K562 (cell line): Measurements from ENCODE around the gene GRB10. TPM values are rescaled to one million over a fixed set of nuclear protein-coding genes. Genes with fewer than 3 reads are reported as not detected.

Experiments used
- ATAC-seq: fragments of 200-7000 bp; cut with Tn5 transposase; 3 replicates; pipeline ENCODE4 v1.9.1; 2020; ENCODE audit warnings: moderate library complexity
- BruUV-seq: library from RNA; stranded (reverse); fragments of 400-500 nt; replicated peaks from 2 replicates; lab custom pipeline; 2021; lab: Mats Ljungman, UMichigan
- CTCF ChIA-PET: fragments of 300-600 bp; formaldehyde crosslinking; extraction: SDS; loops from one replicate; lab custom pipeline; 2021; ENCODE audit warnings: low intra/inter-chr PET ratio; lab: Yijun Ruan, JAX
- POLR2A ChIA-PET: fragments of 300-600, 350-650 bp; sonication (Branson Sonifier 250); formaldehyde crosslinking; extraction: SDS; loops from one replicate; lab custom pipeline; 2021; ENCODE audit warnings: antibody characterized with exemption, inconsistent platforms; lab: Yijun Ruan, JAX
- DNase-seq, 4 experiments: peaks; one replicate each; pipeline versions ENCODE4 v3.0.0 to v3.0.0-alpha.2; 2011 to 2018; ENCODE audit warnings: low spot score in 3 of 4, mixed read lengths in 3 of 4; ENCODE audit errors: extremely low read depth in 1 of 4
- FAIRE-seq: peaks from 2 replicates; lab custom pipeline; 2011; peaks lifted over from hg19 to GRCh38; lab: Jason Lieb, UNC
- H2AFZ ChIP-seq: 2 replicates; pipeline ENCODE4 v1.6.0; 2011; ENCODE audit warnings: low read depth, low read length, control low read depth, inconsistent platforms
- H3K27ac ChIP-seq: fragments of 200-600 bp; 3 replicates; pipeline ENCODE4 v1.8.0; 2011; ENCODE audit warnings: low read depth, mild to moderate bottlenecking, control low read depth, inconsistent platforms, low read length, moderate library complexity, mixed read lengths; ENCODE audit errors: extremely low read depth
- H3K27me3 ChIP-seq, 2 experiments: fragments of 300-600 bp in 1 of 2; 2 replicates in 1 of 2; 3 replicates in 1 of 2; pipeline versions ENCODE4 v1.6.0 to v1.8.0; 2011; ENCODE audit warnings: inconsistent platforms in 2 of 2, low read length in 2 of 2, mild to moderate bottlenecking in 1 of 2, mixed read lengths in 1 of 2, moderate library complexity in 1 of 2; ENCODE audit not compliant: control insufficient read depth in 2 of 2, insufficient read depth in 2 of 2
- H3K36me3 ChIP-seq: fragments of 300-600 bp; 3 replicates; pipeline ENCODE4 v1.8.0; 2011; ENCODE audit warnings: mild to moderate bottlenecking, low read length, inconsistent platforms; ENCODE audit not compliant: control insufficient read depth, insufficient read depth
- H3K4me1 ChIP-seq, 2 experiments: fragments of 200-600 bp in 1 of 2; replicated peaks in 1 of 2; 2 replicates in 1 of 2; 3 replicates in 1 of 2; pipeline versions ENCODE4 v1.5.1 to v1.8.0; 2011; ENCODE audit warnings: inconsistent platforms in 2 of 2, low read length in 2 of 2, mild to moderate bottlenecking in 1 of 2, mixed read lengths in 1 of 2, moderate library complexity in 1 of 2; ENCODE audit not compliant: control insufficient read depth in 2 of 2, insufficient read depth in 2 of 2
- H3K4me2 ChIP-seq: 2 replicates; pipeline ENCODE4 v1.6.1; 2011; ENCODE audit warnings: low read length, control low read depth, inconsistent platforms, mixed read lengths; ENCODE audit not compliant: insufficient read depth
- H3K4me3 ChIP-seq: fragments of 200-600 bp; sonication (generic), shearing (Covaris generic); 2 replicates; pipeline ENCODE4 v1.5.1; 2016; ENCODE audit warnings: control low read depth, inconsistent platforms
- H3K79me2 ChIP-seq: fragments of 200-600 bp; 3 replicates; pipeline ENCODE4 v1.8.0; 2011; ENCODE audit warnings: low read length, inconsistent platforms; ENCODE audit not compliant: control insufficient read depth, insufficient read depth
- H3K9ac ChIP-seq, 2 experiments: 2 replicates each; pipeline versions ENCODE4 v1.6.0 to v1.6.1; 2011; ENCODE audit warnings: low read depth in 2 of 2, low read length in 2 of 2, control low read depth in 1 of 2, inconsistent platforms in 1 of 2, mild to moderate bottlenecking in 1 of 2, mixed read lengths in 1 of 2; ENCODE audit not compliant: insufficient read depth in 1 of 2
- H3K9me1 ChIP-seq: one replicate; pipeline ENCODE4 v1.6.0; 2011; ENCODE audit warnings: inconsistent platforms, mild to moderate bottlenecking, low read length, moderate library complexity; ENCODE audit not compliant: control insufficient read depth, insufficient read depth
- H3K9me3 ChIP-seq: replicated peaks from 2 replicates; pipeline ENCODE4 v1.5.1; 2011; ENCODE audit warnings: low read depth, low read length, inconsistent platforms; ENCODE audit not compliant: control insufficient read depth, insufficient read depth
- H4K20me1 ChIP-seq: replicated peaks from 2 replicates; pipeline ENCODE4 v1.6.1; 2011; ENCODE audit warnings: low read length, inconsistent platforms, mixed read lengths; ENCODE audit not compliant: control insufficient read depth, insufficient read depth
- BRD4 ChIP-seq: fragments of 200-600 bp; sonication (generic); IDR thresholded peaks from 2 replicates; pipeline ENCODE4 v1.6.1; 2017; ENCODE audit warnings: inconsistent platforms
- DPF2 ChIP-seq: fragments of 450-650 bp; IDR thresholded peaks from 2 replicates; pipeline ENCODE4 v1.6.1; 2016
- FOXK2 ChIP-seq, 2 experiments: fragments of 450-650 bp; IDR thresholded peaks in 1 of 2; conservative IDR thresholded peaks in 1 of 2; 2 replicates each; pipeline ENCODE4 v1.6.1; 2016; ENCODE audit warnings: low read depth in 2 of 2, mild to moderate bottlenecking in 1 of 2
- MLLT1 ChIP-seq, 2 experiments: fragments of 450-650 bp; IDR thresholded peaks; 2 replicates each; pipeline ENCODE4 v1.6.1; 2016
- TRIM24 ChIP-seq, 2 experiments: fragments of 450-650 bp; IDR thresholded peaks; 2 replicates each; pipeline ENCODE4 v1.6.1; 2016
- WGBS: fragments of 100-300 bp; shearing (Covaris generic); methylation state at CpG from one replicate; pipeline ENCODE4 v1.1.6; 2016; ENCODE audit warnings: low coverage, mixed read lengths; ENCODE audit not compliant: insufficient coverage; ENCODE audit errors: missing lambda C conversion rate; 5-methylcytosine and 5-hydroxymethylcytosine counted together
- in situ Hi-C: fragments of 300-500 bp; cut with MboI; formaldehyde crosslinking; loops from 4 replicates; pipeline ENCODE4 v1.15.0; 2018; ENCODE audit warnings: inconsistent platforms, mixed read lengths
- intact Hi-C: fragments of 100-400 bp; cut with micrococcal nuclease; formaldehyde crosslinking; loops from 2 replicates; pipeline ENCODE4 v1.14.2; 2022
- polyA plus RNA-seq, 8 experiments: library from polyadenylated mRNA; depleted of rRNA in 4 of 8; stranded (reverse) in 5 of 8; unstranded in 3 of 8; fragments of >200 nt; fragmentation: Nextera tagmentation in 2 of 8; fragmentation: Illumina TruSeq in 1 of 8; extraction: Ambion mirVana in 2 of 8; extraction: Trizol in 1 of 8; gene quantifications; 2 replicates each; pipeline versions ENCODE4 v1.2.1 to v1.2.3, GENCODE V29; 2011 to 2014; ENCODE audit warnings: inconsistent platforms in 1 of 8, missing spikeins in 1 of 8
- total RNA-seq, 7 experiments: library from RNA; depleted of rRNA in 6 of 7; stranded (reverse); fragments of >200 nt in 6 of 7; fragmentation: Illumina TruSeq in 2 of 7; extraction: Trizol in 2 of 7; gene quantifications; 2 replicates each; pipeline versions ENCODE4 v1.2.1 to v1.2.3, GENCODE V29; 2011 to 2021; ENCODE audit warnings: low replicate concordance in 1 of 7
- TF ChIP-seq, protein P1 (sequence below): sonication (generic); formaldehyde crosslinking; IDR thresholded peaks from 2 replicates; pipeline ENCODE4 v1.8.0; 2022; ENCODE audit warnings: missing genetic modification reagents, mild to moderate bottlenecking, borderline replicate concordance
- TF ChIP-seq, protein P2 (sequence below): fragments of 450-650 bp; IDR thresholded peaks from 2 replicates; pipeline ENCODE4 v1.7.0; 2016; ENCODE audit warnings: borderline replicate concordance

GRB10 gene
- total and polyA plus RNA-seq, 9 of the 15 experiments (the other 6 are each of a cell fraction or from before 2014, with no cell fraction given): 8.9 to 88.5 (median 40.7) TPM

- peaks cover 26% of the 10 kb centered on the region; the same call in 2 of the 3 replicates for H3K79me2 ChIP-seq
- POLR2A ChIA-PET: no interaction called here
- in situ Hi-C loops: no loop called here
- no peak overlapping the region for H2AFZ ChIP-seq
- H3K27ac ChIP-seq: no peak overlapping the region
- H3K4me2 ChIP-seq: no peak overlapping the region
- no peaks in the 10 kb centered on the region for H3K27me3 ChIP-seq
- no peak overlapping the region for H3K4me3 ChIP-seq
- peaks cover 43% of the 10 kb centered on the region; the same call in 2 of the 3 replicates for H3K36me3 ChIP-seq
- no peaks in the 10 kb centered on the region; a peak in 1 of 5 replicates for H3K4me1 ChIP-seq
- FAIRE-seq: no peak
- ATAC-seq: no peak
- H3K9me3 ChIP-seq: no peaks in the 10 kb centered on the region
- peaks cover 10% of the 10 kb centered on the region for H4K20me1 ChIP-seq
- no peak for DNase-seq
- CTCF ChIA-PET: no interaction called here
- WGBS: 83% methylated on average over 11 of the region's 11 CpGs
- H3K9me1 ChIP-seq: peaks cover 3% of the 10 kb centered on the region
- no TSS peak for BruUV-seq
- intact Hi-C loops: no loop called here
- H3K9ac ChIP-seq: no peak overlapping the region
- TF ChIP-seq BRD4: no peak
- TF ChIP-seq, protein P1, sequence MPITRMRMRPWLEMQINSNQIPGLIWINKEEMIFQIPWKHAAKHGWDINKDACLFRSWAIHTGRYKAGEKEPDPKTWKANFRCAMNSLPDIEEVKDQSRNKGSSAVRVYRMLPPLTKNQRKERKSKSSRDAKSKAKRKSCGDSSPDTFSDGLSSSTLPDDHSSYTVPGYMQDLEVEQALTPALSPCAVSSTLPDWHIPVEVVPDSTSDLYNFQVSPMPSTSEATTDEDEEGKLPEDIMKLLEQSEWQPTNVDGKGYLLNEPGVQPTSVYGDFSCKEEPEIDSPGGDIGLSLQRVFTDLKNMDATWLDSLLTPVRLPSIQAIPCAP: no peak
- no peak for TF ChIP-seq FOXK2 (conservative IDR thresholded peaks at IDR 0.05 in 1 of 2, IDR thresholded peaks at IDR 0.05 in 1 of 2; ENCODE audit: low read depth in 2 of 2)
- no peak for TF ChIP-seq MLLT1 (IDR thresholded peaks at IDR 0.05)
- no peak for TF ChIP-seq DPF2
- TF ChIP-seq, protein P2, sequence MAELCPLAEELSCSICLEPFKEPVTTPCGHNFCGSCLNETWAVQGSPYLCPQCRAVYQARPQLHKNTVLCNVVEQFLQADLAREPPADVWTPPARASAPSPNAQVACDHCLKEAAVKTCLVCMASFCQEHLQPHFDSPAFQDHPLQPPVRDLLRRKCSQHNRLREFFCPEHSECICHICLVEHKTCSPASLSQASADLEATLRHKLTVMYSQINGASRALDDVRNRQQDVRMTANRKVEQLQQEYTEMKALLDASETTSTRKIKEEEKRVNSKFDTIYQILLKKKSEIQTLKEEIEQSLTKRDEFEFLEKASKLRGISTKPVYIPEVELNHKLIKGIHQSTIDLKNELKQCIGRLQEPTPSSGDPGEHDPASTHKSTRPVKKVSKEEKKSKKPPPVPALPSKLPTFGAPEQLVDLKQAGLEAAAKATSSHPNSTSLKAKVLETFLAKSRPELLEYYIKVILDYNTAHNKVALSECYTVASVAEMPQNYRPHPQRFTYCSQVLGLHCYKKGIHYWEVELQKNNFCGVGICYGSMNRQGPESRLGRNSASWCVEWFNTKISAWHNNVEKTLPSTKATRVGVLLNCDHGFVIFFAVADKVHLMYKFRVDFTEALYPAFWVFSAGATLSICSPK: no peak
- TF ChIP-seq TRIM24 (IDR thresholded peaks at IDR 0.05): no peak
Measured at GRCh38 chr7:50690541-50691011, 92.1 kb downstream of the GRB10 start.
